A549 (cell line): ENCODE results near the gene TPRG1L.

ENCODE experiments used
- CTCF ChIP-seq: fragments of >200 bp; sonication (Bioruptor Twin); formaldehyde crosslinking; IDR thresholded peaks from 3 replicates; pipeline ENCODE4 v1.5.1; 2016
- EHMT2 ChIP-seq: fragments of 200-600 bp; sonication (generic); IDR thresholded peaks from 2 replicates; pipeline ENCODE4 v1.6.1; 2016; ENCODE audit warnings: antibody characterized with exemption, low read depth, mild to moderate bottlenecking, moderate library complexity
- JUNB ChIP-seq: fragments of >200 bp; sonication (Bioruptor Twin); formaldehyde crosslinking; IDR thresholded peaks from 2 replicates; pipeline ENCODE4 v1.6.1; 2016
- MAFK ChIP-seq: fragments of 450-650 bp; IDR thresholded peaks from 2 replicates; pipeline ENCODE4 v1.6.1; 2014; ENCODE audit not compliant: partially characterized antibody
- NR3C1 ChIP-seq: fragments of >200 bp; sonication (Bioruptor Twin); formaldehyde crosslinking; IDR thresholded peaks from 3 replicates; pipeline ENCODE4 v1.6.1; 2017
- POLR2A ChIP-seq: IDR thresholded peaks from 2 replicates; pipeline ENCODE4 v1.6.1; 2012; ENCODE audit warnings: mild to moderate bottlenecking, low read length
- POLR2AphosphoS2 ChIP-seq: conservative IDR thresholded peaks from 2 replicates; pipeline ENCODE4 v1.6.1; 2012; ENCODE audit warnings: low read length, improper control_type of control experiment, inconsistent platforms
- RAD21 ChIP-seq, 2 experiments: fragments of >200 bp in 1 of 2; sonication (Bioruptor Twin) in 1 of 2; formaldehyde crosslinking in 1 of 2; IDR thresholded peaks in 1 of 2; conservative IDR thresholded peaks in 1 of 2; 2 replicates in 1 of 2; 3 replicates in 1 of 2; pipeline ENCODE4 v1.6.1; 2012 to 2018; ENCODE audit warnings: inconsistent platforms in 1 of 2
- ZSCAN20 ChIP-seq: fragments of 250-450 bp; sonication (Bioruptor Pico); IDR thresholded peaks from 2 replicates; pipeline ENCODE4 v1.8.0; 2022; ENCODE audit warnings: mild to moderate bottlenecking, moderate library complexity

DNA sequence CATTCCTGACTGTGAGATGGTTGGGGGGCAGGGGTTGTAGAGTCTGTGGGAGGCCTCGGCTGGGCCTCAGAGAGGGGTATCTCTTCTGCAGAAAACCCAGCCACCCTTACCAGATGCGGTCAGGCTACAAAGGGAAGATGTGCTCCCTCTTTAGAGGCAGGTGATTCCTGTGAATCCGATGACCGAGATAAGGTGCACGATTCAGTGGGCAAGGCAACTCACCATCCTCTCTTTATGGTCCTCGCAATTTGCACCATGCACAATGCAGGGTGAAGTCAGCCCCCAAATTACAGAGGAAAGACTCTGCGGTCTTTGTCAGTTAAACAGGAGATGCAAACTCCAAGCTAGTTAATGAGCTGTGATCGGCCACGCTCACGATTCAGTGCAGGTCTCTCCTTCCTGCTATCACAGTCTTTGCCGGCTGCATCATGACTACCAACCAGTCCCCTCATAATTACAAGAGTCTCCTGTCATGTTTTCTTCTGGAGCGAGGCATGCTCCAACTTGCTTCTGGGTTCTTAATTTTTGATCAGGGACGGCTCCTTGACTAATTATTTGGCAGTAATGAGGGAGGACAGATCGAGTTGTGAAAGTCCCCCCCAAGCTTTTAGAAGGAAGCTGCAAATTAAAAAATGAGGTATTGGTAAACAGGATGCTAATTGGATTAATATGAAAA is 40.0 kb downstream of the TPRG1L start:
- TF ChIP-seq JUNB (no peak), POLR2A (no peak), POLR2AphosphoS2 (no peak), NR3C1 (no peak), CTCF (no peak), EHMT2 (no peak), MAFK (no peak), RAD21 (conservative IDR thresholded peaks at IDR 0.05 in 1 of 2, IDR thresholded peaks at IDR 0.05 in 1 of 2) (no peak), ZSCAN20 (CRISPR knock-in tag) (no peak)
